Hepatocyte (in vitro differentiated cells): Measurements from ENCODE around the gene JUNB. TPM values are rescaled to one million over a fixed set of nuclear protein-coding genes. Genes with fewer than 3 reads are reported as not detected.

Experiments
- DNase-seq: peaks from one replicate; pipeline ENCODE4 v3.0.0-alpha.2; 2016; ENCODE audit warnings: low spot score
- H2AFZ ChIP-seq: fragments of 200-600 bp; sonication (generic); 2 replicates; pipeline ENCODE4 v1.6.0; 2016; ENCODE audit warnings: antibody characterized with exemption, mild to moderate bottlenecking
- H3K27ac ChIP-seq: fragments of 200-600 bp; sonication (generic); 2 replicates; pipeline ENCODE4 v1.5.1; 2016; ENCODE audit warnings: mild to moderate bottlenecking
- H3K27me3 ChIP-seq: fragments of 200-600 bp; sonication (generic); 2 replicates; pipeline ENCODE4 v1.6.1; 2016
- H3K36me3 ChIP-seq: fragments of 200-600 bp; sonication (generic); replicated peaks from 2 replicates; pipeline ENCODE4 v1.5.1; 2016; ENCODE audit warnings: low read depth; ENCODE audit not compliant: insufficient read depth
- H3K4me1 ChIP-seq: fragments of 200-600 bp; sonication (generic); 2 replicates; pipeline ENCODE4 v1.5.1; 2016; ENCODE audit warnings: mild to moderate bottlenecking, moderate library complexity; ENCODE audit not compliant: insufficient read depth
- H3K4me2 ChIP-seq: fragments of 200-600 bp; sonication (generic); 2 replicates; pipeline ENCODE4 v1.6.0; 2016
- H3K4me3 ChIP-seq: fragments of 200-600 bp; sonication (generic); 2 replicates; pipeline ENCODE4 v1.5.1; 2016; ENCODE audit warnings: mild to moderate bottlenecking
- H3K79me2 ChIP-seq: fragments of 200-600 bp; sonication (generic); 2 replicates; pipeline ENCODE4 v1.6.0; 2017; ENCODE audit warnings: mild to moderate bottlenecking
- H3K9me2 ChIP-seq: fragments of 200-600 bp; sonication (generic); replicated peaks from 2 replicates; pipeline ENCODE4 v1.6.0; 2017; ENCODE audit warnings: mild to moderate bottlenecking; ENCODE audit not compliant: insufficient read depth
- H3K9me3 ChIP-seq: fragments of 200-600 bp; sonication (generic); 2 replicates; pipeline ENCODE4 v1.5.1; 2016; ENCODE audit warnings: low read depth, mild to moderate bottlenecking
- H4K20me1 ChIP-seq: fragments of 200-600 bp; sonication (generic); 2 replicates; pipeline ENCODE4 v1.6.0; 2016; ENCODE audit warnings: mild to moderate bottlenecking; ENCODE audit not compliant: insufficient read depth, poor library complexity, severe bottlenecking
- CTCF ChIP-seq: fragments of 200-600 bp; sonication (generic); IDR thresholded peaks from 2 replicates; pipeline ENCODE4 v1.5.1; 2016; ENCODE audit warnings: antibody characterized with exemption, mild to moderate bottlenecking; ENCODE audit not compliant: poor library complexity
- EZH2 ChIP-seq: fragments of 200-600 bp; sonication (generic); IDR thresholded peaks from 2 replicates; pipeline ENCODE4 v1.6.1; 2016; ENCODE audit warnings: antibody characterized with exemption, mild to moderate bottlenecking, borderline replicate concordance
- EZH2phosphoT487 ChIP-seq: fragments of 200-600 bp; sonication (generic); IDR thresholded peaks from one replicate; pipeline ENCODE4 v1.6.1; 2018; ENCODE audit warnings: antibody characterized with exemption, mild to moderate bottlenecking, low read depth, moderate library complexity; ENCODE audit not compliant: unreplicated experiment, severe bottlenecking
- WGBS: methylation state at CpG from one replicate; pipeline ENCODE4 v1.1.6; 2016; ENCODE audit warnings: low lambda C conversion rate; ENCODE audit errors: missing lambda C conversion rate; 5-methylcytosine and 5-hydroxymethylcytosine counted together
- polyA plus RNA-seq: library from polyadenylated mRNA; unstranded; fragments of >200 nt; fragmentation: Nextera tagmentation; extraction: Ambion mirVana; gene quantifications from 2 replicates; pipeline ENCODE4 v1.2.1, GENCODE V29; 2016
- total RNA-seq: library from RNA; depleted of rRNA; stranded (reverse); fragments of >200 nt; gene quantifications from 2 replicates; pipeline ENCODE4 v1.2.3, GENCODE V29; 2014

Gene JUNB
- total and polyA plus RNA-seq, 2 experiments from 2014 or later = 399 to 539 TPM

GRCh38 chr19:12772323-12772722 lies 19.0 kb upstream of the JUNB start:
- no peak for DNase-seq
- TF ChIP-seq EZH2 (no peak), CTCF (no peak), EZH2phosphoT487 (no peak)
- peaks cover 17% of the 10 kb centered on the region for H3K79me2 ChIP-seq
- H3K36me3 ChIP-seq = no peaks in the 10 kb centered on the region
- H3K9me2 ChIP-seq = no peaks in the 10 kb centered on the region
- H3K4me3 ChIP-seq = no peak overlapping the region
- WGBS = 81% methylated on average over 4 of the region's 4 CpGs
- no peak overlapping the region for H2AFZ ChIP-seq
- no peak overlapping the region for H3K27ac ChIP-seq
- H3K4me2 ChIP-seq = no peak overlapping the region
- no peaks in the 10 kb centered on the region for H3K27me3 ChIP-seq
- H3K9me3 ChIP-seq = no peaks in the 10 kb centered on the region
- H3K4me1 ChIP-seq = peaks cover 2% of the 10 kb centered on the region
- no peaks in the 10 kb centered on the region for H4K20me1 ChIP-seq

- no peak overlapping the region for H2AFZ ChIP-seq
- peaks cover 17% of the 10 kb centered on the region for H3K79me2 ChIP-seq
- no peaks in the 10 kb centered on the region for H3K9me2 ChIP-seq
- H3K9me3 ChIP-seq = no peaks in the 10 kb centered on the region
- H3K27me3 ChIP-seq = no peaks in the 10 kb centered on the region
- no peak overlapping the region for H3K4me3 ChIP-seq
- peaks cover 5% of the 10 kb centered on the region for H3K4me1 ChIP-seq
- TF ChIP-seq CTCF = peak; percentile 25
- TF ChIP-seq EZH2 = no peak
- H4K20me1 ChIP-seq = no peaks in the 10 kb centered on the region
- no peaks in the 10 kb centered on the region for H3K36me3 ChIP-seq
- no peak overlapping the region for H3K4me2 ChIP-seq
- 85% methylated on average over 2 of the region's 2 CpGs for WGBS
- DNase-seq = no peak
- H3K27ac ChIP-seq = no peak overlapping the region
Observed at GRCh38 chr19:12773571-12773970, 17.7 kb upstream of the JUNB start.

DNA sequence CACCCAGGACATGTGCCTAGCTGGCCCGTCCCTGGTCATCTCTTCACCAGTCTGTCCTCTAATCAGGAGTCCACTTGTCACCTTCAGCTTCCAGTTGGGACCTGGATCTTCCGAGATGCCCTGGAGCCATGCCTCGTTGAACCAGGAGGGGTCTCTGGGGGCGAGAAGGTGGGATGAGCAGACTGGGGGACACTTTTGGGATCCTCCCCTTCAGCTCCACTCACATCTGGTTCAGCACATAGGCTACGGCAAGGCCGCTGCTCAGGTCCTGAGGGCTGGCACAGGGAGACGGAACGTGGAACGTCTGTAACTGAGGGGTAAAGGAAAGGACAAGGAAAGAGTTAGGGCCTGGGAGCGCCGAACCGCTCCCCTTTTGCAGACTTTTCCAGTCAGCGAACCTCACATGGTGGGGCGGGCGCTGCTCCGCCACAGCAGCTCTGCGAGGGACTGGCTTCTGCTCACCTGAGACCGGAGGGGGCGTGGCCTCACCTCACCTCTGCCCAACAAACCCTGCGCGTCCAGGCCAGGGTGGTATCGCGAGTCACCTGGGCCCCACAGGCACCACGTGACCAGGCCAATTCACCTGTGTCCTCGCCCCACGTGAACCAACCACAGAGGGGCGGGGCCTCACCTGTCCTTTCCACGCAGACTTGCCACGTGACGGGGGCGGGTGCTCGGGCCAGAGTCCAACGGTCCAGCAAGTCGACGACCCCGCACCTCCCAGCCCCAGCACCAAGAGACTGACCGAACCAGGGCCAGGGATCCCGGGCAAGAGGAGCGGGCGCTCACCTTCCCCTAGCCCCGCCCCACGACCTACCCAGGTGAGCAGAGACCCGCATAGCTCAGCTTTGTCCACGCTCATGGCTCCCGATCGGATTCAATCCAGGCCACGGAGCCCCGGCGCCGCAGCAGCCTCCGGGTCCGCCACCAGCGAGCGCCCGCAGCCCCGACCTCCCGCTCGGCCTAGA lies 16.4 kb upstream of the JUNB start, which contains the start of gene HOOK2:
TSS of gene HOOK2 (minus strand) at position 965 of the 968 bp plus-strand sequence. CDS start at position 862, 103 bp downstream.
- no peaks in the 10 kb centered on the region for H3K9me3 ChIP-seq
- no peak for TF ChIP-seq EZH2
- TF ChIP-seq CTCF = no peak
- no peak for TF ChIP-seq EZH2phosphoT487
- H3K9me2 ChIP-seq = no peaks in the 10 kb centered on the region
- H2AFZ ChIP-seq = peak within 1 kb of the TSS; percentile 16
- DNase-seq = peak; percentile 98
- H3K4me1 ChIP-seq = peaks cover 18% of the 10 kb centered on the region
- peaks cover 17% of the 10 kb centered on the region for H3K79me2 ChIP-seq
- no peaks in the 10 kb centered on the region for H4K20me1 ChIP-seq
- H3K4me2 ChIP-seq = peak within 1 kb of the TSS; percentile 86
- H3K27me3 ChIP-seq = no peaks in the 10 kb centered on the region
- peak within 1 kb of the TSS; percentile 51 for H3K4me3 ChIP-seq
- no peaks in the 10 kb centered on the region for H3K36me3 ChIP-seq
- WGBS = 26% methylated on average over 34 of the region's 58 CpGs
- H3K27ac ChIP-seq = peak within 1 kb of the TSS; percentile 97
